ENCODE data around the gene NRG3. TPM values are rescaled to one million over a fixed set of nuclear protein-coding genes. Genes with fewer than 3 reads are reported as not detected.

NRG3 gene
- total RNA-seq, 6 donors from 2014 or later, result 0.44 to 2.7 (median 1.5) TPM; not detected in 1

GRCh38 chr10:81949283-81949682, 74.3 kb downstream of the NRG3 start:
- Histone ChIP-seq H3K4me1 (no peaks in the 10 kb centered on the region), H3K9me3 (no peaks in the 10 kb centered on the region), H3K27ac (no peak overlapping the region), H3K36me3 (no peaks in the 10 kb centered on the region), H3K4me3 (no peak overlapping the region), H3K27me3 (no peaks in the 10 kb centered on the region)
- TF ChIP-seq POLR2A (IDR thresholded peaks at IDR 0.05) (no peak), POLR2AphosphoS5 (IDR thresholded peaks at IDR 0.05) (no peak), EP300 (IDR thresholded peaks at IDR 0.05) (no peak), CTCF (IDR thresholded peaks at IDR 0.05) (no peak)
- WGBS, 2 donors, result 73 to 76% methylated on average over 5 of the region's 5 CpGs
- DNase-seq (no peak), ATAC-seq (ENCODE audit: low FRiP score in 2 of 2) (no peak)

- no peaks in the 10 kb centered on the region for H3K4me1 ChIP-seq
- TF ChIP-seq POLR2A (IDR thresholded peaks at IDR 0.05) (no peak), CTCF (IDR thresholded peaks at IDR 0.05) (no peak), POLR2AphosphoS5 (IDR thresholded peaks at IDR 0.05) (no peak), EP300 (IDR thresholded peaks at IDR 0.05) (no peak)
- ATAC-seq (ENCODE audit: low FRiP score in 2 of 2) (no peak), DNase-seq (no peak)
- H3K27me3 ChIP-seq, result no peaks in the 10 kb centered on the region
- WGBS, 2 donors, result 92 to 94% methylated on average over 2 of the region's 2 CpGs
- no peaks in the 10 kb centered on the region for H3K9me3 ChIP-seq
- H3K27ac ChIP-seq, result no peak overlapping the region
- H3K4me3 ChIP-seq, result no peak overlapping the region
- H3K36me3 ChIP-seq, result no peaks in the 10 kb centered on the region
These were observed 75.4 kb downstream of the NRG3 start for GRCh38 chr10:81950358-81950757.

- ATAC-seq (ENCODE audit: low FRiP score in 2 of 2), result no peak
- H3K27ac ChIP-seq, result no peak overlapping the region
These were observed 78.4 kb downstream of the NRG3 start for GRCh38 chr10:81953420-81953819.

GRCh38 chr10:81957976-81958375, 83.0 kb downstream of the NRG3 start:
- H3K4me3 ChIP-seq, result no peak overlapping the region
- no peaks in the 10 kb centered on the region for H3K36me3 ChIP-seq
- H3K9me3 ChIP-seq, result no peaks in the 10 kb centered on the region
- TF ChIP-seq POLR2A (IDR thresholded peaks at IDR 0.05) (no peak), CTCF (IDR thresholded peaks at IDR 0.05) (no peak), POLR2AphosphoS5 (IDR thresholded peaks at IDR 0.05) (no peak), EP300 (IDR thresholded peaks at IDR 0.05) (no peak)
- no peak for ATAC-seq (ENCODE audit: low FRiP score in 2 of 2)
- H3K27ac ChIP-seq, result no peak overlapping the region
- WGBS, 2 donors, result 38 to 39% methylated on average over 2 of the region's 2 CpGs
- DNase-seq, result no peak
- no peaks in the 10 kb centered on the region for H3K27me3 ChIP-seq
- no peaks in the 10 kb centered on the region for H3K4me1 ChIP-seq

More at GRCh38 chr10:81953420-81953819, 78.4 kb downstream of the NRG3 start:
- H3K4me1 ChIP-seq, result no peaks in the 10 kb centered on the region
- no peaks in the 10 kb centered on the region for H3K9me3 ChIP-seq
- DNase-seq, result no peak
- no peak overlapping the region for H3K4me3 ChIP-seq
- no peaks in the 10 kb centered on the region for H3K27me3 ChIP-seq
- H3K36me3 ChIP-seq, result no peaks in the 10 kb centered on the region
- TF ChIP-seq CTCF (IDR thresholded peaks at IDR 0.05) (no peak), POLR2A (IDR thresholded peaks at IDR 0.05) (no peak), EP300 (IDR thresholded peaks at IDR 0.05) (no peak), POLR2AphosphoS5 (IDR thresholded peaks at IDR 0.05) (no peak)

GRCh38 chr10:81959016-81959415, 84.0 kb downstream of the NRG3 start:
- no peak for ATAC-seq (ENCODE audit: low FRiP score in 2 of 2)
- Histone ChIP-seq H3K9me3 (no peaks in the 10 kb centered on the region), H3K27me3 (no peaks in the 10 kb centered on the region)

More at GRCh38 chr10:81959016-81959415, 84.0 kb downstream of the NRG3 start:
- Histone ChIP-seq H3K27ac (no peak overlapping the region), H3K4me3 (no peak overlapping the region), H3K36me3 (no peaks in the 10 kb centered on the region), H3K4me1 (no peaks in the 10 kb centered on the region)
- TF ChIP-seq POLR2A (IDR thresholded peaks at IDR 0.05) (no peak), CTCF (IDR thresholded peaks at IDR 0.05) (no peak), POLR2AphosphoS5 (IDR thresholded peaks at IDR 0.05) (no peak), EP300 (IDR thresholded peaks at IDR 0.05) (no peak)
- DNase-seq, result no peak

Data from upper lobe of left lung (tissue), 6 donors.